Measurements from ENCODE around the gene APOBEC4.

The APOBEC4 gene

DNA sequence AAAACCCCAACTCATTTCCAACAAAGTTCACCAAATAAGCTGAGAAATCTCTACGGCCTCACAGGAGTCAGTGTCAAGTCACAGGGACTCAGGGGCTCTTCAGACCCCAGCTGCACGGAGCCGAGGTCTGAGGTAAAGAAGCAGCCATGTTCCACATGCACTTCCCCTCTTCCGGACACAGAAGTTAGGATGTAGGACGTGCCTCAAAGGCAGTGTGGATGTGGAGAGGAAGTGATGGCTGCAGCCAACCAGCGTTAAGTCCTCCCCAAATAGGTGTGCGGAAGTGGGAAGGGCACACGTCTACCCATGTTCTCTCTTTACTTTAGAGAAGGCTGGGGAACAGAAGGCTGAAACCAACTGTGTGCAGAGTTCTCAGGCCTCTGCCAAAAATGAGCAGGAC lies 48.3 kb downstream of the APOBEC4 start:
- no peak overlapping the region for H3K4me3 ChIP-seq (replicated peaks in 1 of 2; ENCODE audit: low read depth in 2 of 2, low read length in 2 of 2)
- TF ChIP-seq, protein P1, sequence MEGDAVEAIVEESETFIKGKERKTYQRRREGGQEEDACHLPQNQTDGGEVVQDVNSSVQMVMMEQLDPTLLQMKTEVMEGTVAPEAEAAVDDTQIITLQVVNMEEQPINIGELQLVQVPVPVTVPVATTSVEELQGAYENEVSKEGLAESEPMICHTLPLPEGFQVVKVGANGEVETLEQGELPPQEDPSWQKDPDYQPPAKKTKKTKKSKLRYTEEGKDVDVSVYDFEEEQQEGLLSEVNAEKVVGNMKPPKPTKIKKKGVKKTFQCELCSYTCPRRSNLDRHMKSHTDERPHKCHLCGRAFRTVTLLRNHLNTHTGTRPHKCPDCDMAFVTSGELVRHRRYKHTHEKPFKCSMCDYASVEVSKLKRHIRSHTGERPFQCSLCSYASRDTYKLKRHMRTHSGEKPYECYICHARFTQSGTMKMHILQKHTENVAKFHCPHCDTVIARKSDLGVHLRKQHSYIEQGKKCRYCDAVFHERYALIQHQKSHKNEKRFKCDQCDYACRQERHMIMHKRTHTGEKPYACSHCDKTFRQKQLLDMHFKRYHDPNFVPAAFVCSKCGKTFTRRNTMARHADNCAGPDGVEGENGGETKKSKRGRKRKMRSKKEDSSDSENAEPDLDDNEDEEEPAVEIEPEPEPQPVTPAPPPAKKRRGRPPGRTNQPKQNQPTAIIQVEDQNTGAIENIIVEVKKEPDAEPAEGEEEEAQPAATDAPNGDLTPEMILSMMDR (IDR thresholded peaks at IDR 0.05; ENCODE audit: low read depth, low read length): no peak
- no peak for DNase-seq (ENCODE audit: low read depth in 2 of 2)

DNA sequence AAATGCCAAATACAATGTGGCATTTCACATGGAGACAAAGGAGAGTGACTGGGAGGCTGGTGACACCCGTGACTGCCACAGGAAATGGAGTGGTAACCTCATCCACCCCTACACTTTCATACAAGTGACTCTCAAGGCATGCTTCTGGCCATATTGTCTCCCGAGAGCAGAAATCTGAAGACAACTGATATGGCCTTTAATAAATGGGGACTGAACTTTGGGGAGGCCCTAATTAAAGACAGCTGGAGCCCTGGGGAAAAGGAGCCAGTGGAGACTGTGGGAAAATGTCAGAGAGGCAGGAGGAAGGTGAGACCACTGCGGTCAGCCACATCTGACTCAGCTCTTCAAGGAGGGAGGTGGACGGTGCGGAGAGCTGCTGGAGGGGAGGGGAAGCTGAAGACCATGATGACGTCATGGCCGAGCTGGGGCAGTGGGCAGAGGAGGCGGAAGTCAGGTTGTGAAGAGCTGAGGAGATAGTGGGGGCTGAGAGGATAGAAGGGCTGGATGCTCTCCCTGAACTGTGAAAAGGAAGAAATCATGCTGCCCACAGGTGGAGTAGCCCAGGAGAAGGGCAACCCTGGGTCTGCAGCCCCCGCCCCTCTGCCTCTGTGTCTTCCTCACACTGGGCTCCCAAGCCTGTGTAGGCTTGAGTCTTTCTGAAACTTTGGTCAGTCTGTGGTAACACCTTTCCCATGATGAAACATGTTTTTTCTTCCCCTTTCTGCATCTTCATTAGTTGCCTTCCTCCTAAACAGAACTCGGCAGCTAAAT lies 48.9 kb downstream of the APOBEC4 start:
- TF ChIP-seq, protein P1 (IDR thresholded peaks at IDR 0.05; ENCODE audit: low read depth, low read length): no peak
- DNase-seq (ENCODE audit: low read depth in 2 of 2): peak; percentile 58 to 81
- no peak overlapping the region for H3K4me3 ChIP-seq (replicated peaks in 1 of 2; ENCODE audit: low read depth in 2 of 2, low read length in 2 of 2)

DNA sequence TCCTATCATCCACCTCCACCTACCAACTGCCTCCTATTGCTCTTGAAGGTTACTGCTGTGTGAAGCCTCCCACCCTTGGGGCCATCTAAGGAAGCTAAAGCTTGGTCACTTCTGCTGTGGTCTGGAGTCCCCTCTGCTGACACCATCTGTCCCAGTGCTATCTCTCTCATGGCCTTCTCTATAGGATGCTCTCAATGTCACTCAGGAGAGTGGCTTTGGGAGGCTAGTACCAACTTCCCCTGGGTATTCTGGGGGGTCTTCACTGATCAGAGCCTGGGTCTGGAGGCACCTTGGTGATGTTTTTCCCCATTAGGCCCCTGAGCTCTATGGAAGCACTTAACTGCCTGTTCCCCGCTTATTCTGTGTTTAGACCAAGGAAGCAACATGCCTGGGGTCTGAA lies 50.6 kb downstream of the APOBEC4 start:
- DNase-seq (ENCODE audit: low read depth in 2 of 2): no peak
- TF ChIP-seq, protein P1 (IDR thresholded peaks at IDR 0.05; ENCODE audit: low read depth, low read length): no peak
- H3K4me3 ChIP-seq (replicated peaks in 1 of 2; ENCODE audit: low read depth in 2 of 2, low read length in 2 of 2): no peak overlapping the region

DNA sequence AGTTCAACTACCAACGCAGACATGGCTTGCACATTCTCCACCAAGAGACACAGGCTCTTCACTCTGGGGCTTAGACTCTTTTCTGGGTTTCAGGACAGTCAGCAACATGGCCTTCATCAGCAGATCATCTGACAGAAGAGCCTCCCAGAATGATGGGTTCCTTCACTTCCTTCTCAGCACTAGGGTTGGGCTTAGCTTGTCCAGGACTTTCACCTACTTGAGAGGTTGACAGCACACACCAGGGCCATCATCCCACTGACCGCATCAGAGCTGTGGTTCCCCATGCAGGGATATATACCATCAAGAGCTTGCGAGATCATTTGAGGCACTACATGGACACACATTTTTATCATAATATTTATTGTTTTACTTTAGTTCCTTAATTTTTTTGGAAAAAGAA lies 52.5 kb downstream of the APOBEC4 start:
- TF ChIP-seq, protein P1 (IDR thresholded peaks at IDR 0.05; ENCODE audit: low read depth, low read length): no peak
- H3K4me3 ChIP-seq (replicated peaks in 1 of 2; ENCODE audit: low read depth in 2 of 2, low read length in 2 of 2): no peak overlapping the region

DNA sequence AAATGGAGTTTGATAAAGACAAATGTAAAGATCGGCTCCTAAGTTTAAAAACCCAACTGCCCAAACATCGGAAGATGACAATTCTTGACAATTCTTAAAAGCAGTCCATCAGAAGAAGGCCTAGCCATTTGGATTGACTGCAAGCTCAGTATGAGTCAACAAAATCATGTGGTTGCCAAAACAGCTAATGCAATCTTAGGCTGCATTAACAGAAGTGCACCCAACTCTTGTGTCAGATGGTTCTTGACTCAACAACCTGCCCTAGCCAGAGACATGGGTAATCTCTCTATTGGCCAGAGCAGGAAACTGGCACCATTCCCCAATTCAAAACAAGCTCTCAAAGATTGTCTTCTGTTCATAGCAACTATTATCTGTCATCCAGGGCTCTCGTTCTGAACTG lies 53.0 kb downstream of the APOBEC4 start:
- H3K4me3 ChIP-seq (replicated peaks in 1 of 2; ENCODE audit: low read depth in 2 of 2, low read length in 2 of 2): no peak overlapping the region
- DNase-seq (ENCODE audit: low read depth in 2 of 2): peak; percentile 93 to 97
- TF ChIP-seq, protein P1 (IDR thresholded peaks at IDR 0.05; ENCODE audit: low read depth, low read length): no peak

More for the DNA sequence above, 52.5 kb downstream of the APOBEC4 start:
- DNase-seq (ENCODE audit: low read depth in 2 of 2): no peak

DNA sequence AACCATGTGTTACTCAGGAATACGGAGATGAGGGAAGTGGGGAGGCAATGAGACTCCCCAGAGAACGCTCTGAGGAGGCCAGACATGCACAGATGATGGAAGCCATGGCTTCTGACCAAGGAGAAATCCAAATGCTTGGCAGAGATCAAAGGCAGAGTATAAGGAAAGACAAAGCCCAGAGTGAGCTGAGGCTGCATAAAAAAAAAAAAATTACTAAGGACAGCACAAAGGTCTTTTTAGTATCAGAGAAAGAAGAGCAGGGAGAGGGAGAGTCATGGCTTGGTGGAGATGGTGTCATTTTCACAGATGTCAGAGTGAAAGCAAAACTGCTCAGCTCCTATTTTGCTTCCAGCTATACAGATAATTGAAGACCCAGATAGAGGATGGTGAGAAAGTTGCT lies 54.7 kb downstream of the APOBEC4 start:
- TF ChIP-seq, protein P1 (IDR thresholded peaks at IDR 0.05; ENCODE audit: low read depth, low read length): no peak
- H3K4me3 ChIP-seq (replicated peaks in 1 of 2; ENCODE audit: low read depth in 2 of 2, low read length in 2 of 2): no peak overlapping the region
- peak in 1 of 2 donors; percentile 8 for DNase-seq (ENCODE audit: low read depth in 2 of 2)
